Effector memory CD8-positive, alpha-beta T cell (primary cell): ENCODE measurements around the gene SPOCK1.

Experiments
- ATAC-seq: fragments of 150-1000 bp; cut with Tn5 transposase; replicated peaks from 2 replicates; pipeline ENCODE4 v1.10.0; 2021; ENCODE audit warnings: mild to moderate bottlenecking, moderate library complexity
- DNase-seq, 3 experiments: peaks; one replicate each; pipeline ENCODE4 v3.0.0; 2021
- H3K27ac Mint-ChIP-seq, 2 donors: one replicate each; pipeline ENCODE4 v1.8.0; 2022; ENCODE audit warnings: mild to moderate bottlenecking in 2 of 2, mixed read lengths in 2 of 2, moderate library complexity in 2 of 2
- H3K27me3 Mint-ChIP-seq, 2 donors: one replicate each; pipeline ENCODE4 v1.8.0; 2022; ENCODE audit warnings: mixed read lengths in 2 of 2
- H3K36me3 Mint-ChIP-seq: one replicate; pipeline ENCODE4 v1.8.0; 2022; ENCODE audit warnings: mild to moderate bottlenecking, moderate library complexity, mixed read lengths; ENCODE audit not compliant: insufficient read depth
- H3K4me1 Mint-ChIP-seq, 2 donors: one replicate each; pipeline ENCODE4 v1.8.0; 2022; ENCODE audit warnings: low read depth in 2 of 2, mixed read lengths in 2 of 2
- H3K4me3 Mint-ChIP-seq, 2 donors: one replicate each; pipeline ENCODE4 v1.8.0; 2022; ENCODE audit warnings: mild to moderate bottlenecking in 2 of 2, mixed read lengths in 2 of 2, moderate library complexity in 2 of 2
- H3K9me3 Mint-ChIP-seq, 2 donors: one replicate each; pipeline ENCODE4 v1.8.0; 2022; ENCODE audit warnings: mixed read lengths in 2 of 2

SPOCK1 gene

GRCh38 chr5:137101544-137101943 is 397.6 kb downstream of the SPOCK1 start:
- DNase-seq (no peak), ATAC-seq (no peak)
- Mint-ChIP-seq H3K4me3 (no peak overlapping the region), H3K27me3 (no peaks in the 10 kb centered on the region), H3K27ac (no peak overlapping the region), H3K9me3 (peaks cover 0 to under 1% of the 10 kb centered on the region in 2 donors), H3K36me3 (no peaks in the 10 kb centered on the region), H3K4me1 (no peaks in the 10 kb centered on the region)

- DNase-seq (no peak), ATAC-seq (no peak)
- Mint-ChIP-seq H3K4me3 (no peak overlapping the region), H3K27me3 (no peaks in the 10 kb centered on the region), H3K36me3 (no peaks in the 10 kb centered on the region), H3K4me1 (no peaks in the 10 kb centered on the region), H3K27ac (no peak overlapping the region), H3K9me3 (no peaks in the 10 kb centered on the region)
Measured at GRCh38 chr5:137099651-137100050, 399.5 kb downstream of the SPOCK1 start.

GRCh38 chr5:137098663-137099062 is 400.5 kb downstream of the SPOCK1 start:
- no peak overlapping the region for H3K27ac Mint-ChIP-seq
- no peaks in the 10 kb centered on the region for H3K36me3 Mint-ChIP-seq
- no peak for ATAC-seq
- DNase-seq = no peak
- no peak overlapping the region for H3K4me3 Mint-ChIP-seq
- no peaks in the 10 kb centered on the region for H3K9me3 Mint-ChIP-seq
- no peaks in the 10 kb centered on the region for H3K4me1 Mint-ChIP-seq
- H3K27me3 Mint-ChIP-seq = no peaks in the 10 kb centered on the region

GRCh38 chr5:137098238-137098637 is 400.9 kb downstream of the SPOCK1 start:
- DNase-seq (no peak), ATAC-seq (no peak)
- Mint-ChIP-seq H3K36me3 (no peaks in the 10 kb centered on the region), H3K4me3 (no peak overlapping the region), H3K27ac (no peak overlapping the region), H3K9me3 (no peaks in the 10 kb centered on the region), H3K27me3 (no peaks in the 10 kb centered on the region), H3K4me1 (no peaks in the 10 kb centered on the region)

- Mint-ChIP-seq H3K9me3 (no peaks in the 10 kb centered on the region), H3K4me1 (no peaks in the 10 kb centered on the region), H3K27ac (no peak overlapping the region), H3K4me3 (no peak overlapping the region), H3K36me3 (no peaks in the 10 kb centered on the region), H3K27me3 (no peaks in the 10 kb centered on the region)
- DNase-seq (no peak), ATAC-seq (no peak)
Measured at GRCh38 chr5:137097203-137097602, 401.9 kb downstream of the SPOCK1 start.

GRCh38 chr5:137096149-137097103 is 402.7 kb downstream of the SPOCK1 start:
- Mint-ChIP-seq H3K27ac (no peak overlapping the region), H3K9me3 (no peaks in the 10 kb centered on the region), H3K4me1 (no peaks in the 10 kb centered on the region), H3K27me3 (no peaks in the 10 kb centered on the region), H3K4me3 (no peak overlapping the region), H3K36me3 (no peaks in the 10 kb centered on the region)
- ATAC-seq (no peak), DNase-seq (no peak)

GRCh38 chr5:137095597-137095996 is 403.5 kb downstream of the SPOCK1 start:
- Mint-ChIP-seq H3K36me3 (no peaks in the 10 kb centered on the region), H3K27me3 (no peaks in the 10 kb centered on the region), H3K4me3 (no peak overlapping the region), H3K4me1 (no peaks in the 10 kb centered on the region), H3K27ac (no peak overlapping the region), H3K9me3 (no peaks in the 10 kb centered on the region)
- no peak for DNase-seq
- ATAC-seq = no peak

- ATAC-seq = no peak
- Mint-ChIP-seq H3K9me3 (peaks cover 0 to 2% of the 10 kb centered on the region in 2 donors), H3K36me3 (no peaks in the 10 kb centered on the region), H3K27me3 (no peaks in the 10 kb centered on the region), H3K4me3 (no peak overlapping the region), H3K27ac (no peak overlapping the region), H3K4me1 (no peaks in the 10 kb centered on the region)
- no peak for DNase-seq
Measured at GRCh38 chr5:137092831-137093230, 406.3 kb downstream of the SPOCK1 start.

GRCh38 chr5:137091472-137091871 is 407.7 kb downstream of the SPOCK1 start:
- Mint-ChIP-seq H3K4me1 (no peaks in the 10 kb centered on the region), H3K36me3 (no peaks in the 10 kb centered on the region), H3K4me3 (no peak overlapping the region), H3K27me3 (no peaks in the 10 kb centered on the region), H3K27ac (no peak overlapping the region), H3K9me3 (peaks cover 0 to 2% of the 10 kb centered on the region in 2 donors)
- DNase-seq (no peak), ATAC-seq (no peak)

GRCh38 chr5:137090721-137091120 is 408.4 kb downstream of the SPOCK1 start:
- Mint-ChIP-seq H3K27ac (no peak overlapping the region), H3K4me1 (no peaks in the 10 kb centered on the region), H3K4me3 (no peak overlapping the region), H3K27me3 (peaks cover 0 to 6% of the 10 kb centered on the region in 2 donors), H3K36me3 (no peaks in the 10 kb centered on the region), H3K9me3 (peaks cover 0 to 2% of the 10 kb centered on the region in 2 donors)
- ATAC-seq (no peak), DNase-seq (no peak)

GRCh38 chr5:137090151-137090550 is 409.0 kb downstream of the SPOCK1 start:
- H3K27me3 Mint-ChIP-seq = peaks cover 0 to 7% of the 10 kb centered on the region in 2 donors
- no peak overlapping the region for H3K4me3 Mint-ChIP-seq
- ATAC-seq (no peak), DNase-seq (no peak)
- H3K4me1 Mint-ChIP-seq = no peaks in the 10 kb centered on the region
- no peak overlapping the region for H3K27ac Mint-ChIP-seq
- H3K36me3 Mint-ChIP-seq = no peaks in the 10 kb centered on the region
- peaks cover 0 to 2% of the 10 kb centered on the region in 2 donors for H3K9me3 Mint-ChIP-seq

GRCh38 chr5:137088175-137088574 is 411.0 kb downstream of the SPOCK1 start:
- ATAC-seq (no peak), DNase-seq (no peak)
- peaks cover 0 to 7% of the 10 kb centered on the region in 2 donors for H3K27me3 Mint-ChIP-seq
- H3K9me3 Mint-ChIP-seq = peaks cover 0 to 2% of the 10 kb centered on the region in 2 donors
- H3K27ac Mint-ChIP-seq = no peak overlapping the region
- no peak overlapping the region for H3K4me3 Mint-ChIP-seq
- H3K4me1 Mint-ChIP-seq = no peaks in the 10 kb centered on the region
- H3K36me3 Mint-ChIP-seq = no peaks in the 10 kb centered on the region

- ATAC-seq (no peak), DNase-seq (no peak)
- peaks cover 0 to 7% of the 10 kb centered on the region in 2 donors for H3K27me3 Mint-ChIP-seq
- no peaks in the 10 kb centered on the region for H3K36me3 Mint-ChIP-seq
- H3K9me3 Mint-ChIP-seq = peaks cover 0 to 2% of the 10 kb centered on the region in 2 donors
- H3K4me3 Mint-ChIP-seq = no peak overlapping the region
- H3K4me1 Mint-ChIP-seq = no peaks in the 10 kb centered on the region
- H3K27ac Mint-ChIP-seq = no peak overlapping the region
Measured at GRCh38 chr5:137086342-137086741, 412.8 kb downstream of the SPOCK1 start.

- H3K4me3 Mint-ChIP-seq = no peak overlapping the region
- H3K36me3 Mint-ChIP-seq = no peaks in the 10 kb centered on the region
- peaks cover 0 to 2% of the 10 kb centered on the region in 2 donors for H3K9me3 Mint-ChIP-seq
- ATAC-seq (no peak), DNase-seq (no peak)
- peaks cover 0 to 7% of the 10 kb centered on the region in 2 donors for H3K27me3 Mint-ChIP-seq
- H3K27ac Mint-ChIP-seq = no peak overlapping the region
- H3K4me1 Mint-ChIP-seq = no peaks in the 10 kb centered on the region
Measured at GRCh38 chr5:137085206-137085605, 413.9 kb downstream of the SPOCK1 start.
